Ovary (tissue), 9 donors: ENCODE measurements around the gene ABHD8. TPM values are rescaled to one million over a fixed set of nuclear protein-coding genes. Genes with fewer than 3 reads are reported as not detected.

Source experiments
- DNase-seq, 5 donors: peaks; one replicate each; pipeline ENCODE4 v3.0.0-alpha.2; 2019 to 2020
- H3K27ac ChIP-seq, 2 donors: fragments of 200-600 bp; one replicate each; pipeline versions ENCODE4 v1.5.1 to v1.8.0; 2019 to 2022
- H3K27me3 ChIP-seq: fragments of 200-600 bp; one replicate; pipeline ENCODE4 v1.8.0; 2022
- H3K36me3 ChIP-seq: fragments of 200-600 bp; sonication (generic); one replicate; pipeline ENCODE4 v1.5.1; 2019
- H3K4me1 ChIP-seq: one replicate; pipeline ENCODE4 v1.8.1; 2013; ENCODE audit warnings: mild to moderate bottlenecking, moderate library complexity; ENCODE audit not compliant: insufficient read depth
- H3K4me3 ChIP-seq: fragments of 200-600 bp; sonication (generic); one replicate; pipeline ENCODE4 v1.5.1; 2017
- H3K9me3 ChIP-seq, 2 donors: fragments of 200-600 bp in 1 of 2; sonication (generic) in 1 of 2; one replicate each; pipeline versions ENCODE4 v1.5.1 to v1.8.1; 2013 to 2019; ENCODE audit warnings: mild to moderate bottlenecking in 1 of 2, moderate library complexity in 1 of 2
- EP300 ChIP-seq: sonication (generic); formaldehyde crosslinking; IDR thresholded peaks from one replicate; pipeline ENCODE4 v1.6.1; 2017; ENCODE audit warnings: antibody characterized with exemption
- POLR2A ChIP-seq: fragments of 450-650 bp; IDR thresholded peaks from one replicate; pipeline ENCODE4 v1.6.1; 2017; ENCODE audit warnings: antibody characterized with exemption, mild to moderate bottlenecking, moderate library complexity
- WGBS, 3 donors: extraction: QIAGEN DNeasy Blood & Tissue Kit in 1 of 3; methylation state at CpG; one replicate each; pipeline versions ENCODE4 v1.1.5 to v1.1.7; 2013 to 2017; 5-methylcytosine and 5-hydroxymethylcytosine counted together
- intact Hi-C, 4 donors: fragments of 100-400 bp; cut with DNase I; formaldehyde crosslinking; loops; one replicate each; pipeline versions ENCODE4 v1.11.0 to v1.15.1; 2022 to 2023
- polyA plus RNA-seq, 2 donors: library from polyadenylated mRNA; stranded (reverse); fragments of 200-250 nt in 1 of 2; fragments of 350-450 nt in 1 of 2; fragmentation: Illumina TruSeq in 1 of 2; extraction: RNeasy Lipid Tissue Mini Kit (QIAGEN cat#74804) in 1 of 2; gene quantifications; one replicate each; pipeline ENCODE4 v1.2.3, GENCODE V29; 2013 to 2014
- total RNA-seq, 7 donors: library from RNA; depleted of rRNA in 2 of 7; stranded (reverse); fragments of >200 nt in 2 of 7; fragmentation: NEBNext Ultra II Directional in 3 of 7; extraction: Animal tissue kit (Norgen Biotek cat#: 25700) in 3 of 7; gene quantifications; one replicate each; pipeline versions ENCODE4 v1.1.0 to v1.2.4, GENCODE V29; 2016 to 2023
- TF ChIP-seq, protein P1 (sequence below), 3 donors: fragments of 450-650 bp in 2 of 3; fragments of 200-600 bp in 1 of 3; IDR thresholded peaks; one replicate each; pipeline versions ENCODE4 v1.5.1 to v1.8.0; 2016 to 2022; ENCODE audit warnings: antibody characterized with exemption in 3 of 3, mild to moderate bottlenecking in 1 of 3
- donor health status: DM: no; HTN: no; CAD: no; lungs with moderate emphysema.
- donor health status: DM: no; HTN: no; CAD: no.
- donor health status: Bipolar disorder and iron deficiency.
- donor health status: DM: yes; HTN: yes; CAD: no.
- donor health status: DM: no; HTN: no; CAD: no.
- donor health status: DM: yes; HTN: yes; CAD: no.

ABHD8 gene
- total and polyA plus RNA-seq, 9 donors = 0.55 to 25.1 (median 15.3) TPM

DNA sequence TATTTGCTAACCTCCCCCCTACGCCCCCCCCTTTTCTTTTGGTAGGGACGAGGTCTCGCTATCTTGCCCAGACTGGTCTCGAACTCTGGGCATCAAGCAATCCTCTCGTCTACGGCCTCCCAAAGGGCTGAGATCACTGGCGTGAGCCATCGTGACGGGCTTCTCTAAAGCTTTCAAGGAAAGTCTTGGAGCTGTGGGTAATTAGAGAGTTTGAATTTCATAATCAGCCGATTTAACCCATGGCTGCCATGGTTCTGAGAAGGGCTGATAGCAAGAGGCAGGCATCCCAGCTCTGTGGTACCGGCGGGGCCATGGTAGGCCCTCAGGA is 679 bp upstream of the ABHD8 start:
- peak in 2 of 5 donors; percentile 46 to 56 for DNase-seq
- Histone ChIP-seq H3K4me3 (peak overlapping the region; percentile 65), H3K27me3 (no peaks in the 10 kb centered on the region), H3K9me3 (no peaks in the 10 kb centered on the region), H3K36me3 (no peaks in the 10 kb centered on the region), H3K27ac (peak overlapping the region in 1 of 2 donors; percentile 59), H3K4me1 (peaks cover 7% of the 10 kb centered on the region)
- intact Hi-C loops = no loop called here
- no peak for TF ChIP-seq POLR2A
- TF ChIP-seq EP300 = no peak
- TF ChIP-seq, protein P1, sequence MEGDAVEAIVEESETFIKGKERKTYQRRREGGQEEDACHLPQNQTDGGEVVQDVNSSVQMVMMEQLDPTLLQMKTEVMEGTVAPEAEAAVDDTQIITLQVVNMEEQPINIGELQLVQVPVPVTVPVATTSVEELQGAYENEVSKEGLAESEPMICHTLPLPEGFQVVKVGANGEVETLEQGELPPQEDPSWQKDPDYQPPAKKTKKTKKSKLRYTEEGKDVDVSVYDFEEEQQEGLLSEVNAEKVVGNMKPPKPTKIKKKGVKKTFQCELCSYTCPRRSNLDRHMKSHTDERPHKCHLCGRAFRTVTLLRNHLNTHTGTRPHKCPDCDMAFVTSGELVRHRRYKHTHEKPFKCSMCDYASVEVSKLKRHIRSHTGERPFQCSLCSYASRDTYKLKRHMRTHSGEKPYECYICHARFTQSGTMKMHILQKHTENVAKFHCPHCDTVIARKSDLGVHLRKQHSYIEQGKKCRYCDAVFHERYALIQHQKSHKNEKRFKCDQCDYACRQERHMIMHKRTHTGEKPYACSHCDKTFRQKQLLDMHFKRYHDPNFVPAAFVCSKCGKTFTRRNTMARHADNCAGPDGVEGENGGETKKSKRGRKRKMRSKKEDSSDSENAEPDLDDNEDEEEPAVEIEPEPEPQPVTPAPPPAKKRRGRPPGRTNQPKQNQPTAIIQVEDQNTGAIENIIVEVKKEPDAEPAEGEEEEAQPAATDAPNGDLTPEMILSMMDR (IDR thresholded peaks at IDR 0.05) = no peak
- WGBS, 3 donors = 33 to 42% (median 33%) methylated on average over 12 of the region's 12 CpGs

DNA sequence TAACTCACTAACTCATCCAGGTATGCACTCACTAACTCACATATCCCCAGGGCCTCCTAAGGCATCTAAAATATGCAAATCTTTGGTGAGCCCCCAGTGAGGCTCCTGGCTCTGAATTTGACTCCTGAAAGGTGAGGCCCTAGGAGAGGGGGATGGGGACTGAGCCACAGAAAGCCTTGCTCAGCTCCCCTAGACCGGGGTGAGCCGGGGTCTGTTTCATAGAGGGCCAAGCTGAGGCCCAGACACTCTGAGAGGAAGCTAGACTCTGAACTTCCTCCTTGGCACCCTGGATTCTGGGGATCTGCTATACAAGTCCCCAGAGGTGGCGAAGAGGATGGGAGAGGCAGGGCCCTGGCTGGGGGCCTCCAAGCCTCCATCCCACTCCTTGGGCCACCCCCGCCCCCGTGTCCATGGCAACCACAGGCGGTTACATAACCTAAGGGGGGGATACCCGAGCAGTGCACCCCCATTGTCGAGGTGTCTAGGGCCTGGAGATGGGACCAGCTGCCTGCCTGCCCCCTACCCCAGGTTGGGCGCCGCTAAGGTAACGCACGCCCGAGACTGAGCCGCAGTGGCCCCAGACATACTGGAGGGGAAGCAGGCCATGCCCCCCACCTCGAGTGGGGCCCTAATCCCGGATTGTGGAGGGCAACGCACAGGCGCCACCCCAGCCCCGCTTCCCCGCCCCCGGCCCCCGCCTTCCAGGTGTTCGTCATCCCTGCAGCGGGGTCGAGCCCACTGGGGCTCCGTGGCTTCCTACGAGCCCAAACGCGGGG is 646 bp downstream of the ABHD8 start:
- Histone ChIP-seq H3K4me1 (peaks cover 7% of the 10 kb centered on the region), H3K27ac (peak overlapping the region; percentile 50 to 59), H3K9me3 (no peaks in the 10 kb centered on the region), H3K4me3 (peak overlapping the region; percentile 65), H3K27me3 (no peaks in the 10 kb centered on the region), H3K36me3 (no peaks in the 10 kb centered on the region)
- WGBS, 3 donors = 7 to 37% (median 12%) methylated on average over 5 to 29 of the region's 29 CpGs
- DNase-seq = peak; percentile 55 to 76 (median 74)
- TF ChIP-seq EP300 (no peak), POLR2A (no peak)
- TF ChIP-seq, protein P1 (IDR thresholded peaks at IDR 0.05) = no peak
- intact Hi-C loops = no loop called here

DNA sequence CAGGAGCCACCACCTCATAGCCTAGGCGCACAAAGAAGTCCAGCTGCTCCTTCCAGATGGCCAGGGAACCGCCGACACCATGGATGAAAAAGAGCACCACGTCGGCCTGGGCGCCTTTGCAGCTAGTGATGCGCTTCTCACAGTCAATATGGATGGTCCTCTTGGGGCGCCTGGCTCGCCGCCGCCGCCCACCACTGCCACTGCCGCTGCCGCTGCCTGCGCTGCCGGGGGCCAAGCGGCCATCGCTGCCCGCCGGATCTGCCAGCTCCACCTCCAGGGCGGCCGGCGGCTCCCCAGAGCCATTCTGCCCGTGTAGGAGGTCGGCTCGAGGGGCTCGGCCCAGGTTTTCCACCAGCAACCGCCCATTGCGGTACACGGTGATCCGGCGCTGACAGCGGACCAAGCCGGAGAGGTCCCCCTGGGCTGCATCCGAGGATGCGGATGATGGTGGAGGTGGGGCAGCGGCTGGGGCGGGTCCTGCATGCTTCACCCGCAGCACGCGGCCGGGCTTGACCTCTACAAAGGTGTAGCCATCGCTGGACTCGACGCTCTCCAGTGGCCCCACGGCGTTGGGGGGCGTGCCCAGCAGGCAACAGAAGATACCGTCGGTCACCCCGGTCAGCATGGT is 2.1 kb downstream of the ABHD8 start:
- DNase-seq = no peak
- intact Hi-C loops = no loop called here

DNA sequence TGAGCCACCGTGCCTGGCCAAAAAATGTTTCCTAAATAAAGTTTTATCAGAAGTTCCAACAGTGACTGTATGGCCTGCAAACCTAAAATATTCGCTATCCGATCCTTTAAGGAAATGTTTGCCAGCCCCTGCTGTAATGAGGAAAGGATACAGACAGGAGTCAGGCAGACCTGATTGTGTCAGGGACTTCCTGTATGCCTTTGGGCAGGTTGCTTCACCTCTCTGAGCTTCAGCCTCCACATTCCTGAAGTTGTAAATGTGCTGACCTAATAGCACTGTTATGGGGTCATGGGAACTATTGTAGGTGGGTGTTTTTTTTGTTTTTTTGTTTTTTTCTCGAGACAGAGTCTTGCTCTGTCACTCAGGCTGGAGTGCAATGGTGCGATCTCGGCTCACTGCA is 6.2 kb downstream of the ABHD8 start:
- WGBS, 3 donors = 80 to 87% (median 85%) methylated on average over 6 of the region's 6 CpGs
- no peak overlapping the region for H3K4me3 ChIP-seq
- H3K4me1 ChIP-seq = peaks cover 3% of the 10 kb centered on the region
- no peaks in the 10 kb centered on the region for H3K27me3 ChIP-seq
- no peaks in the 10 kb centered on the region for H3K9me3 ChIP-seq
- no peak overlapping the region for H3K27ac ChIP-seq
- DNase-seq = no peak
- no peaks in the 10 kb centered on the region for H3K36me3 ChIP-seq
- TF ChIP-seq POLR2A = no peak
- TF ChIP-seq, protein P1 (IDR thresholded peaks at IDR 0.05) = no peak
- no peak for TF ChIP-seq EP300
- intact Hi-C loops = no loop called here

More for the DNA sequence above, 2.1 kb downstream of the ABHD8 start:
- TF ChIP-seq EP300 (no peak), POLR2A (no peak)
- TF ChIP-seq, protein P1 (IDR thresholded peaks at IDR 0.05) = no peak
- Histone ChIP-seq H3K27ac (no peak overlapping the region), H3K9me3 (no peaks in the 10 kb centered on the region), H3K4me1 (peaks cover 7% of the 10 kb centered on the region), H3K4me3 (no peak overlapping the region), H3K27me3 (no peaks in the 10 kb centered on the region), H3K36me3 (no peaks in the 10 kb centered on the region)
- WGBS, 3 donors = 89 to 96% (median 91%) methylated on average over 49 to 51 of the region's 51 CpGs
